ENCODE results near the gene SULT1C2. TPM values are rescaled to one million over a fixed set of nuclear protein-coding genes. Genes with fewer than 3 reads are reported as not detected.
"Not testable (repeated sequence)": the region's sequence is repeated elsewhere in the genome, so short reads cannot be mapped to it uniquely, and the experiment has no call there.

SULT1C2 gene
- total RNA-seq, 1 donor from 2014 or later: not detected

DNA sequence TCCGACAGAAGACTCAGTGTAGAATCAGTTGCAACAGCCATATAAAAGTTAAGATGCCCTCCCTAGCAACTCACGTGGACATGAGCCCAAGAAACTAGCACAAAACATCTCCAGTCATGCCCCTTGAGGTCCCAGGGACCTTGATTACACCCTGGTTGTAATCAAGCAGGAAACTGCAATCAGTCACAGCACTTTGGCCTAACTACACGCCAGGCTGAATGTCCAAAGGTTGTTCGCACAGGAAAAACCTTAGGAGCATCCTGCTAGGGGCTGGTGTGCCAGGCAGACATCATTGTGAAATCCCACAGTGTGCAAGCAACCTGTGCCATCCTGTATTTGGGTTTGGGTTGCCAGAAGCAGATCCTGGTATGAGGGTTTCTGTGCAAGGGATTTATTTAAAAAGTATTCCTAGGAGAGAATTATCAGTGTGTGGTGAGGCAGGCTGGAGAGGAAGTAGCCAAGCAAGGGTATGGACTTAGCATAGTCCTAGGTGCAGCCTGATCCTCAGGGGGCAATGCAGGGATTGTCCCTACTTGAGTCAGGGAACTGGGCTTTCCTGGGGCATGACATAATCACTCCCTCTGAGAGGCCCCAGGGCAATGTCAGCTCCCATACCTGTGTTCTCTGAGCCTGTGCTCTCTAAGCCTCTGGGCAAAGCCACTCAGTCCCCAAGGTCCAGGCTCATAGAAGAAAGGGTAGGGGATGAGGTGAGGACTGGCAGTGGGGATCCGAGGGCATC is 17.8 kb upstream of the SULT1C2 start:
- Mint-ChIP-seq H3K4me1 (ENCODE audit: low read depth, unreplicated experiment) (no peaks in the 10 kb centered on the region), H3K9me3 (ENCODE audit: unreplicated experiment) (no peaks in the 10 kb centered on the region), H3K27me3 (ENCODE audit: unreplicated experiment) (no peaks in the 10 kb centered on the region), H3K27ac (ENCODE audit: unreplicated experiment) (no peak overlapping the region), H3K36me3 (ENCODE audit: unreplicated experiment) (no peaks in the 10 kb centered on the region), H3K4me3 (ENCODE audit: unreplicated experiment) (no peak overlapping the region)
- no peak for DNase-seq
- TF ChIP-seq, protein P1, sequence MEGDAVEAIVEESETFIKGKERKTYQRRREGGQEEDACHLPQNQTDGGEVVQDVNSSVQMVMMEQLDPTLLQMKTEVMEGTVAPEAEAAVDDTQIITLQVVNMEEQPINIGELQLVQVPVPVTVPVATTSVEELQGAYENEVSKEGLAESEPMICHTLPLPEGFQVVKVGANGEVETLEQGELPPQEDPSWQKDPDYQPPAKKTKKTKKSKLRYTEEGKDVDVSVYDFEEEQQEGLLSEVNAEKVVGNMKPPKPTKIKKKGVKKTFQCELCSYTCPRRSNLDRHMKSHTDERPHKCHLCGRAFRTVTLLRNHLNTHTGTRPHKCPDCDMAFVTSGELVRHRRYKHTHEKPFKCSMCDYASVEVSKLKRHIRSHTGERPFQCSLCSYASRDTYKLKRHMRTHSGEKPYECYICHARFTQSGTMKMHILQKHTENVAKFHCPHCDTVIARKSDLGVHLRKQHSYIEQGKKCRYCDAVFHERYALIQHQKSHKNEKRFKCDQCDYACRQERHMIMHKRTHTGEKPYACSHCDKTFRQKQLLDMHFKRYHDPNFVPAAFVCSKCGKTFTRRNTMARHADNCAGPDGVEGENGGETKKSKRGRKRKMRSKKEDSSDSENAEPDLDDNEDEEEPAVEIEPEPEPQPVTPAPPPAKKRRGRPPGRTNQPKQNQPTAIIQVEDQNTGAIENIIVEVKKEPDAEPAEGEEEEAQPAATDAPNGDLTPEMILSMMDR (IDR thresholded peaks at IDR 0.05; ENCODE audit: partially characterized antibody, unreplicated experiment): no peak

- no peak for DNase-seq
- H3K4me3 Mint-ChIP-seq (ENCODE audit: unreplicated experiment): no peak overlapping the region
- H3K27me3 Mint-ChIP-seq (ENCODE audit: unreplicated experiment): no peaks in the 10 kb centered on the region
- no peaks in the 10 kb centered on the region for H3K4me1 Mint-ChIP-seq (ENCODE audit: low read depth, unreplicated experiment)
- H3K27ac Mint-ChIP-seq (ENCODE audit: unreplicated experiment): no peak overlapping the region
- no peaks in the 10 kb centered on the region for H3K9me3 Mint-ChIP-seq (ENCODE audit: unreplicated experiment)
- TF ChIP-seq, protein P1 (IDR thresholded peaks at IDR 0.05; ENCODE audit: partially characterized antibody, unreplicated experiment): no peak
- H3K36me3 Mint-ChIP-seq (ENCODE audit: unreplicated experiment): no peaks in the 10 kb centered on the region
These were observed 16.9 kb upstream of the SULT1C2 start for GRCh38 chr2:108271691-108272253.

DNA sequence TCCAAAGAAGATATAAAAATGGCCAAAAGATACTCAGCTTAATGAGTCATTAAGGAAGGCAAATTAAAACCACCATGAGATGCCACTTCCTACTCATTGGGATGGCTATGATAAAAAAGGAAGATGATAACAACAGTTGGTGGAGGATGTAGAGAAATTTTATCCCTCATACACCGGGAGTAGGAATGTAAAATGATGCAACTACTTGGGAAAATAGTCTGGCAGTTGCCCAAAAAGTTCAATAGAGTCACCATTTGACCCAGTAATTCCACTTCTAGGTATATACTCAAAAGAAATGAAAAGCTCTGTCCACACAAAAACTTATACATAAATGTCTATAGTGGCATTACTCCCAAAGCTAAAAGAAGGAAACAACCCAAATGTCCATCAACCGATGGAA is 10.1 kb upstream of the SULT1C2 start:
- Mint-ChIP-seq H3K4me3 (ENCODE audit: unreplicated experiment) (no peak overlapping the region), H3K9me3 (ENCODE audit: unreplicated experiment) (no peaks in the 10 kb centered on the region), H3K27ac (ENCODE audit: unreplicated experiment) (no peak overlapping the region), H3K4me1 (ENCODE audit: low read depth, unreplicated experiment) (no peaks in the 10 kb centered on the region), H3K27me3 (ENCODE audit: unreplicated experiment) (no peaks in the 10 kb centered on the region), H3K36me3 (ENCODE audit: unreplicated experiment) (no peaks in the 10 kb centered on the region)
- TF ChIP-seq, protein P1 (IDR thresholded peaks at IDR 0.05; ENCODE audit: partially characterized antibody, unreplicated experiment): no peak
- no peak for DNase-seq

GRCh38 chr2:108279468-108279867 is 9.2 kb upstream of the SULT1C2 start:
- no peak overlapping the region for H3K27ac Mint-ChIP-seq (ENCODE audit: unreplicated experiment)
- TF ChIP-seq, protein P1 (IDR thresholded peaks at IDR 0.05; ENCODE audit: partially characterized antibody, unreplicated experiment): no peak
- H3K4me1 Mint-ChIP-seq (ENCODE audit: low read depth, unreplicated experiment): no peaks in the 10 kb centered on the region
- no peaks in the 10 kb centered on the region for H3K36me3 Mint-ChIP-seq (ENCODE audit: unreplicated experiment)
- no peaks in the 10 kb centered on the region for H3K9me3 Mint-ChIP-seq (ENCODE audit: unreplicated experiment)
- H3K4me3 Mint-ChIP-seq (ENCODE audit: unreplicated experiment): no peak overlapping the region
- DNase-seq: no peak
- H3K27me3 Mint-ChIP-seq (ENCODE audit: unreplicated experiment): no peaks in the 10 kb centered on the region

DNA sequence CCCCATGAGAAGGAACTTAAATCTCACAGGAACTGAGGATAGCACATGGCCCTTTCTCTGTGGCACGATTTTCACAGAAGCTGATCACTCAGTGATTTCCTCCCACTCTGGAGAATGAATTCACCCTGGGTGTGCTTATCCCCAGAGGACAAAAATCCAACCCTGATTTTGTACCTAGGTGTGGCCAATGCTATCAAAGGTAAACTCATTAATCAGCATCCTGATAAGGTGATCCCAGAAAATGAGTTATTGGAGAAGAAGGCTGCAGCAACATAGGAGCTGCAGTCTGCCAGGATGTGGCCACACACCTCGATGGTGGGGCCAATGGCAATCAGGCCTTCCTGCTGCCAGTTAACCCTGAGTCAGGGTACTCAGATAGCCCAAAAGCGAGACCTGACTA is 8.2 kb upstream of the SULT1C2 start:
- Mint-ChIP-seq H3K4me3 (ENCODE audit: unreplicated experiment) (no peak overlapping the region), H3K27ac (ENCODE audit: unreplicated experiment) (no peak overlapping the region), H3K36me3 (ENCODE audit: unreplicated experiment) (no peaks in the 10 kb centered on the region), H3K4me1 (ENCODE audit: low read depth, unreplicated experiment) (no peaks in the 10 kb centered on the region), H3K27me3 (ENCODE audit: unreplicated experiment) (no peaks in the 10 kb centered on the region), H3K9me3 (ENCODE audit: unreplicated experiment) (no peaks in the 10 kb centered on the region)
- TF ChIP-seq, protein P1 (IDR thresholded peaks at IDR 0.05; ENCODE audit: partially characterized antibody, unreplicated experiment): no peak
- DNase-seq: no peak

GRCh38 chr2:108284566-108284965 is 4.1 kb upstream of the SULT1C2 start:
- not testable (repeated sequence) for H3K27me3 Mint-ChIP-seq (ENCODE audit: unreplicated experiment); DNase-seq; H3K9me3 Mint-ChIP-seq (ENCODE audit: unreplicated experiment); H3K27ac Mint-ChIP-seq (ENCODE audit: unreplicated experiment); H3K4me3 Mint-ChIP-seq (ENCODE audit: unreplicated experiment); H3K36me3 Mint-ChIP-seq (ENCODE audit: unreplicated experiment); H3K4me1 Mint-ChIP-seq (ENCODE audit: low read depth, unreplicated experiment)

All from glutamatergic neuron (in vitro differentiated cells).